Loucy (cell line): ENCODE measurements around the gene NOL4L.

Experiments used
- EZH2phosphoT487 ChIP-seq: fragments of 200-600 bp; IDR thresholded peaks from 2 replicates; pipeline ENCODE4 v1.6.1; 2018; ENCODE audit warnings: antibody characterized with exemption, mild to moderate bottlenecking, moderate library complexity, borderline replicate concordance
- TF ChIP-seq, protein P1 (sequence below): fragments of 200-600 bp; sonication (generic); conservative IDR thresholded peaks from 2 replicates; pipeline ENCODE4 v1.5.1; 2014; ENCODE audit warnings: mild to moderate bottlenecking, antibody characterized with exemption, low read length

DNA sequence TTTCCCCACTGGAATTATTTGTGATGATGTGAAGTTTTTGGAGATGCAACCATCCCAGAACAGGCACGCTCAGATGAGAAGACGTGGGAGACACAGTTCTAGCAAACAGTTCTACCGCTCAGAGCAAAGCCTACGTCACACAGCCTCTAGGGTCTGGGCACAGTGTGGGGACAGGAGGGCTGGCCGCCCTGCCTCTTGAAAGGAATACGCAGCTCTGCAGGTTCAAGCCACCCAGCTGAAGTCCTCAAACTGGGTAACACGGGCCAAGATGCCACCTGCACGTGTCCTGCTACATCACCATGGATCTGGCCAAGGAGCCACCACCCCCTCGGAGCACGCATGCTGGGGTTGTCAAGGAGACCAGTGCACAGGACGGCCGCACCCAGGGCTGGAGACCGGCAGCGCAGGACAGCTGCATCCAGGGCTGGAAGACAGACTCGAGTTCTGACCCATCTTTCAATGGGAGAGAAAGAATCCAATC is 75.0 kb downstream of the NOL4L start:
- TF ChIP-seq, protein P1, sequence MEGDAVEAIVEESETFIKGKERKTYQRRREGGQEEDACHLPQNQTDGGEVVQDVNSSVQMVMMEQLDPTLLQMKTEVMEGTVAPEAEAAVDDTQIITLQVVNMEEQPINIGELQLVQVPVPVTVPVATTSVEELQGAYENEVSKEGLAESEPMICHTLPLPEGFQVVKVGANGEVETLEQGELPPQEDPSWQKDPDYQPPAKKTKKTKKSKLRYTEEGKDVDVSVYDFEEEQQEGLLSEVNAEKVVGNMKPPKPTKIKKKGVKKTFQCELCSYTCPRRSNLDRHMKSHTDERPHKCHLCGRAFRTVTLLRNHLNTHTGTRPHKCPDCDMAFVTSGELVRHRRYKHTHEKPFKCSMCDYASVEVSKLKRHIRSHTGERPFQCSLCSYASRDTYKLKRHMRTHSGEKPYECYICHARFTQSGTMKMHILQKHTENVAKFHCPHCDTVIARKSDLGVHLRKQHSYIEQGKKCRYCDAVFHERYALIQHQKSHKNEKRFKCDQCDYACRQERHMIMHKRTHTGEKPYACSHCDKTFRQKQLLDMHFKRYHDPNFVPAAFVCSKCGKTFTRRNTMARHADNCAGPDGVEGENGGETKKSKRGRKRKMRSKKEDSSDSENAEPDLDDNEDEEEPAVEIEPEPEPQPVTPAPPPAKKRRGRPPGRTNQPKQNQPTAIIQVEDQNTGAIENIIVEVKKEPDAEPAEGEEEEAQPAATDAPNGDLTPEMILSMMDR: no peak
- TF ChIP-seq EZH2phosphoT487: no peak
